DMS 273 treated with DMSO at 0.1 percent for 48 hours (cell line): ENCODE measurements around the gene SLC39A2.
"Not testable (repeated sequence)": the region's sequence is repeated elsewhere in the genome, so short reads cannot be mapped to it uniquely, and the experiment has no call there.

ENCODE experiments used
- DNase-seq: peaks from one replicate; lab custom pipeline; 2025; lab: John Stamatoyannopoulos, UW

The SLC39A2 gene

DNA sequence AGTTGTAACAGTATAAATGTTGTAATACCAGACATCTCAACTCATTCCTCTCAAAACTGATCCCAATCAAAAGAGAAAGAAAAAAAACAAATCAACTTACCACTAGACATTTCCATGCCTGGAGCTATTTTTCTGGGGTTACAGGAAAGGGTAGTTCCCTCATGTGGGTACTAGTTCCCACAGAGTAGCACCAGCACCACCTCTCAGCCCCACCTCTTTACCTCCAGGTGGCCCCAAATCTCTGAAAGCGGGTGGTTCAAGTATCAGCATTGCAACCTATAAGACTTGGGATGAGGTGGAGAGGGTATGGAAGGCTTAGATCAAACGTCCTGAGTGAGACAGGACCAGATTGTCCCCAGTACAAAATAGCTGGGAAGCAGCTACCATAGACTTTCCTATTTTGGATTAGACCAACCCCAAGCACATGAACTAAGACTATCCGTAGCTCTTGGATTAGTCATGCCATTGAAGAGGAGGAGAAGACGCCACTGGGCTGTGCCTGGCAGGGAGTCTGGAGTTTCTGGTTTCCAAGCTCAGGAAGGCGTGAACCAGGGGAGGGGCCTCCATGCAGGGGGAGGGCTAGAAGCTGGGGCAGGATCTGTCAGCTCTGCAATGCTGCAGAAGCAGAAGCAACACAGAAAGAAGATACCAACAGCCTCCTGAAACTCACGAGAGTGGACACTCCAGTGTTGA is at the start of gene SLC39A2:
TSS of gene SLC39A2 (plus strand) at position 620 of the 693 bp plus-strand sequence. CDS start 154 bp downstream, outside the sequence.
- DNase-seq, result no peak

- not testable (repeated sequence) for DNase-seq
These were observed 44.2 kb upstream of the SLC39A2 start, which contains the start of gene RNASE2 for GRCh38 chr14:20954736-20955537. Gene RNASE2, plus strand, starts transcription at chr14:20955487. Its CDS starts 285 bp downstream, at chr14:20955772.

GRCh38 chr14:20955538-20955873 is 43.6 kb upstream of the SLC39A2 start:
- DNase-seq, result not testable (repeated sequence)

GRCh38 chr14:20956376-20956976 is 42.6 kb upstream of the SLC39A2 start:
- no peak for DNase-seq

DNA sequence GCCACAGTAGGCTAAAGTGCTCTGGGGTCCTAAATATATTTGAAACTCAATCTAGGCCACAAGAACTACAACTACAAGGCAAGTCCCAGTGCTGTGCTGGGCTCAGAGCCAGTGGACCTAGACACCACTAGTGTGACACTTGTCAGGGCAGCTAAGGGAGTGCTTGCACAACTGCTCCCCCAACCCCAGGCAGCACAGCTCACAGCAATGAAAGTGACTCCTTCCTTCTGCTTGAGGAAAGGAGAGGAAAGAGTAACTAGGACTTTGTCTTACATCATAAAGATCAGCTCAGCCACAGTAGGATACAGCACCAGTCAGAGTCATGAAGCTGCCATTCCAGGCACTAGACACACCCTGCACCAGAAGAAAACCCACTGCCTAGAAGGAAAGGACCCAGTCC is 40.1 kb upstream of the SLC39A2 start:
- DNase-seq, result not testable (repeated sequence)

DNA sequence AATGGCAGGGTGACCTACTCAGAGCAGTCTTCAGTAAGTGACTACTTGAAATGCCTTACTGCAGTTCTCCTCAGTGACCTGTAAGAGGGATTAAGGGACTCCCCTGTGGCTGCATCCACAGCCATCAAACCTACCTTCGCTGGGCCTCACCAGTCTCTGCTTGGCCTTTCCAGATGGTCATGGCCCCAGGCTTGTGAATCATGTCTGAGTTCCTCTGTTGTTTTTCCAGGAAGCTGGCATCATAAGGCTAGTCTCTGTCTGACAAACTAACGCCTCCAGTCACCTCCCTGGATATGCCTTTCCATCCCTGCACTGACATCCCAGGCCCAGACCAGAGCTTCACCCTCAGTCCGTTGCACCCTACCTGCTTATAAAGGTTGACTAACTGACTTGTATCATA is 29.8 kb upstream of the SLC39A2 start:
- no peak for DNase-seq

DNA sequence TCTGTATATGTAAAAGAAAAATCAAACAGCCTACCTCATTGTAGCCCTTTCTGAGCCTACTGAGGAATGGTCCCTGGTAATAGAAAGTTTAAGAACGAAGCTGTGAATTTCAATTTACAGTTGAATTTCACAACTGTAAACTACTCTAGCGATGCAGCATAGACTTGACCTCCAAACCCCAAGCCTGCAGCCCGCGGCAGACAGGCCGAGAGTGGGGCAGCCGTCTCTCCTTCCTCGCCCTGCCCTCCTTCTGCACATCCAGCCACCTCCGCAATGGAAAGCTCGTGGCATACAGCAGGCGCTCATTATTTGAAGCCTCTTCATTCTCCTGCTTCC is 28.5 kb upstream of the SLC39A2 start:
- no peak for DNase-seq

DNA sequence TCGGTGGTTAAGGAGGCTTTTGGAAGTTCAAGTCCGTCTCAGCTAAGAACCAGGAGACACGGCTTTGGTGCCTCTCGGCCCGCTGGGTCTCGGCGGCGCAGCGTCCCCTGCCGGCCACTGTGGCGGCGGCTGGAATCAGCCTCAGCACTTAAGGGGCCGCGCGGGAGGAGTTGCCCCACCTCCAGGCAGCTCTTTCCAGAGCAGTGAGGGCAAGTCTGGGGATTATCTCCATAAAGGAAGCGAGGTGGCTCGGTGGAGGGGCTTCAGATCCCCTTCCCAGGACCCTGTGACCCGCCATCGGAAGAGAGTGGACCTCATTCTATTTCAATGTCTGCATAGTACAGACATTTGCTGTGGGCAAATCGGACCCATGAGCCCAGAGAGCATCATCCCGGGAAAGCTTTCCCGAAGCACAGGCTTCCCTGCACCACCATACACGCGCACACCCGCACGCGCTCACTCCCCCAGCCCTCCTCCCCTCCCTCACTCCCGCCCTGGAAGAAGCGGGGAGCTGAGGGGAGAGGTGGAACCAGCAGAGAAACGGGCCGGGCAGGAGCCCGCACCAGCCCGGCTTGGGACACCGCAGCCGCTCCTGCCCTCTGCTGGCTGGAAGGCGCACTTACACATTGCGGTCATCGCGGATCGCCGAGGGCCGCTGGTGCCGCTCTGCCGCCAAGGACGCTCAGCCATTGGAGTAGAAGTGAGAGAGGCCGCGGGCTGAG is 27.9 kb upstream of the SLC39A2 start:
- DNase-seq, result peak; percentile 33

- DNase-seq, result no peak
These were observed 27.4 kb upstream of the SLC39A2 start for GRCh38 chr14:20971705-20972021.

DNA sequence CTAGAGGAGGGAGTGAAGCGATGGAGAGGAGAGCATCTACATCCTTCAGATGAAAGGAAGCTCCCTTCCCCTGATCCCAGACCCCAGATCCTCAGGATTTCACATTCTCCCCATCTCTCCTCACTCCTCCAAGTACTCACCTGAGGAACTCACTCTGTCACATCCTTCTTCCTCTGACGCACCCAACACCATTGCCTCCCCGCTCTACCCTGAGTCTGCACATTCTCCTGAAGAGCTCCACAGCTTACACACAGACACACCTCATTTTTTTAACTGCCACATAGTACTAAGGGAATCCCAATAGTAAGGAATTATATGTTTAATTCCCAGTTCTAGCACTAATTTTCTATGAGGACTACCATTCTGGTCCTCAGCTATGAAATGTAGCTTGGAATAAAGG is 25.6 kb upstream of the SLC39A2 start:
- no peak for DNase-seq

- DNase-seq, result no peak
These were observed 22.8 kb upstream of the SLC39A2 start for GRCh38 chr14:20976291-20976690.

DNA sequence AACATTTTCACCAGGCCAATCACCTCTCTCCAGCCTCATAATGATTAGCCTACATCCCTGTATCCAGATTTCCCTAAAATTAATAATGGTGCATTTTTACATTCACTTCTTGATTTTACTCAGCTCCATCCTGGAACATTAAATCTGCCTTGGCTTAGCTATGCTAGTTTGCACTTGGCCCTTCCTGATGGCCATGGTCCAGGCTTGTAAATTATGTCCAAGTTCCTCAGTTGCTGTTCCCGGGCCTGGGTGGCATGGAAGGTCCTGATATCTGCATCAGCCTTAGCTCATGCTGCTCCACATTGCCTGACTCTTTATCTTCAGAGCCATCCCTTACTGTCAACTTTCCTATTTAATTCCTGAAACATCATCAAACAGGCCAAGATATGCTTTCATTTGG is 20.4 kb upstream of the SLC39A2 start:
- no peak for DNase-seq

DNA sequence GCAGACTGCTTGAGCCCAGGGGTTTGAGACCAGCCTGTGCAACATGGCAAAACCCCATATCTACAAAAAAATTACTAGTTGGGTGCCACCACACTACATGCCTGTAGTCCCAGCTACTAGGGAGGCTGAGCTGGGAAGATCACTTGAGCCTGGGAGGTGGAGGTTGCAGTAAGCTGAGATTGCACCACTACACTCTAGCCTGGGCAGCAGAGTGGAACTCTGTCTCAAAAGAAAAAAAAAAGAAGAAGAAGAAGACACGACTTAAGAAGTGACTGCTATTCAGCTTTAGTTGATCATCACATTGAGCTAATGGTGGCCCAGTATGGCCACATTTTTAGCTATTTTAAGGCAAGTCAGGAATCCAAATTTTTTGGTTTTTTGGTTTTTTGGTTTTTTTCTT is 18.2 kb upstream of the SLC39A2 start:
- no peak for DNase-seq

DNA sequence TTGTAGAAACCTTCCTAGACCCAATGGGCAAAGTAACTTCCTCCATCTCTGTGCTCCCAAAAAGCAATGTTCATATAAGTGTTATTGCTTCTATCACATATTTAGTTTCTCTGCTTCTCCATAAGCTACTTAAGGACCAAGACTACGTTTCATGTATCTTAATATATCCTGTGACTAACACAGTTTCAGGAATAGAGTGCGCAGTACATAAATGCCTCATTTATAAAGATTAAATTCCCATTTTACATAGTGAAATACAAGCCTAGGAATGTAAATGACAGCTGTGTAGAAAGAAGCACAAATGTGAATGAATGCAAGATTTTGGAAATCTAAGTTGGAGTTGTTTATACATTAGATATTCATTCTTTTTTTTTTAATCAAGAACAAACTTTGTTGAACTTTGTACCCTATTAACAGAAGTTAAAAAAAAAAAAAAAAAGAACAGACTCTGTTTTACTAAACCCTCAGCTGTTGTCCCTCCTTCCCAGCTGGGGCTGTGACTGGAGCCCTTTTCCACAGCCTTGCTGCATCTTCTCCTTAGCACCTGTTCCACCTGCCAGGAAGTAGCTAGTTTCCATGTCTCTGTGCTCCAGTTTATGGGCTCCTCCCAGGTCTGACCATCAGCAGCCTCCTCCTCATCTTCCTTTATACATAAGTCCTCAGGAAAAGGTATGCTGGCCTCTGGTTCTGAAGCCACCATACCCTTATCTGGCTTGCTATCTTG is 16.3 kb upstream of the SLC39A2 start:
- no peak for DNase-seq

DNA sequence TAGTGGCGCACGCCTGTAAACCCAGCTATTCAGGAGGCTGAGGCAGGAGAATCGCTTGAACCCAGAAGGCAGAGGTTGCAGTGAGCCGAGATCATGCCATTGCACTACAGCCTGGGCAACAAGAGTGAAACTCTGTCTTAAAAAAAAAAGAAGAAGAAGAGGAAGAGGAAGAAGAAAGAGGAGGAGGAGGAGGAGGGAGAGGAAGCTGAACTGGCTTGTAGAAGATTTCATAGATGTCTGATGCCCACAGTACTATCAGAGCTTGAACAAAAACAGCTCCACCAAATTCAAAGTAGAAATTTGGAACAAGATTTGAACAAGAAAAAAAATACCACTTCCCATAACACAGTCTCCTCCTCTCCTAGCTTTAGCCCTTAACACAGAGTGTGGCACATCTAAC is 13.4 kb upstream of the SLC39A2 start:
- not testable (repeated sequence) for DNase-seq

GRCh38 chr14:20986811-20987210 is 12.3 kb upstream of the SLC39A2 start:
- no peak for DNase-seq

GRCh38 chr14:20988717-20989470 is 10.2 kb upstream of the SLC39A2 start:
- DNase-seq, result no peak

DNA sequence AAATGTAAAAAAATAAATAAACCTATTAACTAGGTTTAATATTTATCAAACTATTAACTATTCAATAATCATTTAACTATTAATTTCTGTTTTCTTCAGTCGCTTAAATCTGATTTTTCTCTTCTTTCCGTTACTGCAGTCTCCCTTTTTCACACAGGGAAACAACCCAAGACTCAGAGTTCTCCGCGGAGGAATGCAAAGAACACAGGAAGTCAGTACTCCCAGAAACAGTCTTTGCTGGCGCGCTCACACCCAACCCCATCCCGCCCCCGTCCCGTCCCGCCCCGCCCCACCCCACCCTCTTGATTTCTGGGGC is 9.7 kb upstream of the SLC39A2 start:
- DNase-seq, result no peak

DNA sequence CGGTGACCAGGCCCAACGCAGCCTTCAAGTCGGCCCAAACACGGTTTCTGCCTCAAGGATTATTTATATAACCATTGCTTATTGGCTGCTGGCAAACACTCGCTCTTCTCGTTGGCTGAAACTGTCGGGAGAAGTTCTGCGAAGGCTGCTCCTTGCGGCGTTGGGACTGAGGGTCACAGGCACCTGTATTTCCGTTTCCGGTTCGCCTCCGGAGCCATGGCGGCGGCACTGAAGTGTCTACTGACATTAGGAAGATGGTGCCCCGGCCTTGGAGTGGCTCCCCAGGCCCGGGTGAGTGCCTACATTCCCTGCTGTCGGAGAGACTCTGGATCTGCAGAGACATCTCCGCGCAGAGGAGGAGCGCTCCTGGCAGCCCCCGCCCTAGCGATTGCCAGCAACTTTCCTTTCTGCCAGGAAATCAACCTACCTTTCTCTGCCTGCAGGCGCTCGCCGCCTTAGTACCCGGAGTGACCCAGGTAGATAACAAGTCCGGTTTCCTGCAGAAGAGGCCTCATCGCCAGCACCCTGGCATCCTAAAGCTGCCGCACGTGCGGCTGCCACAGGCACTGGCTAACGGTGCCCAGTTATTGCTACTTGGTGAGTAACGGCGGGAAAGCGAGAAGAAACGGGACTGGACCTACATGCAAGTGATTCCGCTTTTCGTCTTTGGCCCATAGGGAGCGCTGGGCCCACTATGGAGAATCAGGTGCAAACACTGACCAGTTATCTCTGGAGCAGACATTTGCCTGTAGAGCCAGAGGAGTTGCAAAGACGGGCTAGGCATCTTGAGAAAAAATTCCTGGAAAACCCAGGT is 9.1 kb upstream of the SLC39A2 start, which contains the start of gene METTL17:
TSS of gene METTL17 (plus strand) at position 194 of the 814 bp plus-strand sequence. CDS start at position 217, 23 bp downstream.
- peak; percentile 97 for DNase-seq

GRCh38 chr14:20996521-20996920 is 2.6 kb upstream of the SLC39A2 start:
- no peak for DNase-seq
